ENCODE results near the gene GBE1. TPM values are rescaled to one million over a fixed set of nuclear protein-coding genes. Genes with fewer than 3 reads are reported as not detected.
A peak's percentile ranks its signal among the peaks of the same experiment; 100 is the strongest.

Gene GBE1
- total RNA-seq (2021) (9.2 to 11.9 TPM (median 11.5 TPM) in 3 replicates), Bru-seq, nascent RNA (percentile 50 among the genes with signal in this experiment)
- long read RNA-seq, experiment 1, transcript GBE1-201 (16 exons, 3,461 nt), result major isoform, 50 of 59 reads
- long read RNA-seq, experiment 1, partial matches to known transcripts, result 3 of 59 reads
- long read RNA-seq, experiment 1, other reads (novel, unspliced or antisense), result 6 of 59 reads
- long read RNA-seq, experiment 2, transcript GBE1-201 (16 exons, 3,461 nt), result major isoform, 16 of 26 reads
- long read RNA-seq, experiment 2, partial matches to known transcripts, result 6 of 26 reads
- long read RNA-seq, experiment 2, other reads (novel, unspliced or antisense), result 4 of 26 reads
- long read RNA-seq, experiment 3, transcript GBE1-201 (16 exons, 3,461 nt), result major isoform, 7 of 16 reads
- long read RNA-seq, experiment 3, partial matches to known transcripts, result 8 of 16 reads
- long read RNA-seq, experiment 3, other reads (novel, unspliced or antisense), result 1 of 16 reads

GRCh38 chr3:81760924-81761903 is at the start of gene GBE1:
TSS of gene GBE1 (minus strand) at chr3:81761645. CDS start at chr3:81761517, 128 bp downstream.
- Mint-ChIP-seq H3K4me1 (peaks cover 29% of the 10 kb centered on the region), H3K4me3 (peak within 1 kb of the TSS; percentile 88), H3K9me3 (peaks cover 16% of the 10 kb centered on the region), H3K27ac (peak within 1 kb of the TSS; percentile 97), H3K36me3 (peaks cover 14% of the 10 kb centered on the region), H3K27me3 (ENCODE audit: low read depth) (no peaks in the 10 kb centered on the region)
- DNase-seq (ENCODE audit: low spot score), result peak; percentile 86
- CTCF ChIA-PET, result no interaction called here
- ATAC-seq, result peak; percentile 90
- POLR2A ChIA-PET, result interaction anchor here (1.0 kb wide), 1 partner anchor 93 kb away, joined by 3 read pairs; no protein-coding TSS in a partner anchor
- TF ChIP-seq ELF4 (CRISPR knock-in tag; IDR thresholded peaks at IDR 0.05; ENCODE audit: low read depth) (no peak), OVOL2 (CRISPR knock-in tag; IDR thresholded peaks at IDR 0.05; ENCODE audit: borderline replicate concordance) (no peak; the same call in 1 of the 2 replicates), CREM (CRISPR knock-in tag; IDR thresholded peaks at IDR 0.05) (peak; percentile 61; the same call in 1 of the 2 replicates), NFATC4 (CRISPR knock-in tag; IDR thresholded peaks at IDR 0.05) (no peak; the same call in 1 of the 2 replicates), ESRRA (CRISPR knock-in tag; IDR thresholded peaks at IDR 0.05; ENCODE audit: borderline replicate concordance) (no peak), SOX15 (CRISPR knock-in tag; IDR thresholded peaks at IDR 0.05) (no peak), ZNF263 (CRISPR knock-in tag; IDR thresholded peaks at IDR 0.05; ENCODE audit: low read depth) (no peak), GRHL2 (CRISPR knock-in tag; IDR thresholded peaks at IDR 0.05; ENCODE audit: insufficient replicate concordance, severe bottlenecking) (no peak), GABPB1 (CRISPR knock-in tag; IDR thresholded peaks at IDR 0.05) (peak; percentile 67), HMGXB4 (CRISPR knock-in tag; IDR thresholded peaks at IDR 0.05) (0 out of 2 replicates have a peak, but pooled peaks have one; percentile 39), ZNF396 (CRISPR knock-in tag; IDR thresholded peaks at IDR 0.05; ENCODE audit: borderline replicate concordance) (no peak), IRF2 (CRISPR knock-in tag; IDR thresholded peaks at IDR 0.05; ENCODE audit: borderline replicate concordance, low read depth) (no peak), JUN (CRISPR knock-in tag; IDR thresholded peaks at IDR 0.05) (peak; percentile 56; the same call in 1 of the 2 replicates), ZNF423 (CRISPR knock-in tag; IDR thresholded peaks at IDR 0.05) (peak; percentile 15; the same call in 1 of the 2 replicates), JAZF1 (CRISPR knock-in tag; IDR thresholded peaks at IDR 0.05) (no peak), PRRX2 (CRISPR knock-in tag; IDR thresholded peaks at IDR 0.05) (0 out of 2 replicates have a peak, but pooled peaks have one; percentile 53), TP53 (CRISPR knock-in tag; IDR thresholded peaks at IDR 0.05) (no peak), NFE2L1 (CRISPR knock-in tag; IDR thresholded peaks at IDR 0.05) (no peak), ATF1 (CRISPR knock-in tag; IDR thresholded peaks at IDR 0.05) (no peak)
- TF ChIP-seq, protein P1, sequence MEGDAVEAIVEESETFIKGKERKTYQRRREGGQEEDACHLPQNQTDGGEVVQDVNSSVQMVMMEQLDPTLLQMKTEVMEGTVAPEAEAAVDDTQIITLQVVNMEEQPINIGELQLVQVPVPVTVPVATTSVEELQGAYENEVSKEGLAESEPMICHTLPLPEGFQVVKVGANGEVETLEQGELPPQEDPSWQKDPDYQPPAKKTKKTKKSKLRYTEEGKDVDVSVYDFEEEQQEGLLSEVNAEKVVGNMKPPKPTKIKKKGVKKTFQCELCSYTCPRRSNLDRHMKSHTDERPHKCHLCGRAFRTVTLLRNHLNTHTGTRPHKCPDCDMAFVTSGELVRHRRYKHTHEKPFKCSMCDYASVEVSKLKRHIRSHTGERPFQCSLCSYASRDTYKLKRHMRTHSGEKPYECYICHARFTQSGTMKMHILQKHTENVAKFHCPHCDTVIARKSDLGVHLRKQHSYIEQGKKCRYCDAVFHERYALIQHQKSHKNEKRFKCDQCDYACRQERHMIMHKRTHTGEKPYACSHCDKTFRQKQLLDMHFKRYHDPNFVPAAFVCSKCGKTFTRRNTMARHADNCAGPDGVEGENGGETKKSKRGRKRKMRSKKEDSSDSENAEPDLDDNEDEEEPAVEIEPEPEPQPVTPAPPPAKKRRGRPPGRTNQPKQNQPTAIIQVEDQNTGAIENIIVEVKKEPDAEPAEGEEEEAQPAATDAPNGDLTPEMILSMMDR (IDR thresholded peaks at IDR 0.05), result no peak
- TF ChIP-seq, protein P2, sequence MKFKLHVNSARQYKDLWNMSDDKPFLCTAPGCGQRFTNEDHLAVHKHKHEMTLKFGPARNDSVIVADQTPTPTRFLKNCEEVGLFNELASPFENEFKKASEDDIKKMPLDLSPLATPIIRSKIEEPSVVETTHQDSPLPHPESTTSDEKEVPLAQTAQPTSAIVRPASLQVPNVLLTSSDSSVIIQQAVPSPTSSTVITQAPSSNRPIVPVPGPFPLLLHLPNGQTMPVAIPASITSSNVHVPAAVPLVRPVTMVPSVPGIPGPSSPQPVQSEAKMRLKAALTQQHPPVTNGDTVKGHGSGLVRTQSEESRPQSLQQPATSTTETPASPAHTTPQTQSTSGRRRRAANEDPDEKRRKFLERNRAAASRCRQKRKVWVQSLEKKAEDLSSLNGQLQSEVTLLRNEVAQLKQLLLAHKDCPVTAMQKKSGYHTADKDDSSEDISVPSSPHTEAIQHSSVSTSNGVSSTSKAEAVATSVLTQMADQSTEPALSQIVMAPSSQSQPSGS (CRISPR knock-in tag; IDR thresholded peaks at IDR 0.05; ENCODE audit: borderline replicate concordance, low read depth), result no peak
- TF ChIP-seq, protein P3, sequence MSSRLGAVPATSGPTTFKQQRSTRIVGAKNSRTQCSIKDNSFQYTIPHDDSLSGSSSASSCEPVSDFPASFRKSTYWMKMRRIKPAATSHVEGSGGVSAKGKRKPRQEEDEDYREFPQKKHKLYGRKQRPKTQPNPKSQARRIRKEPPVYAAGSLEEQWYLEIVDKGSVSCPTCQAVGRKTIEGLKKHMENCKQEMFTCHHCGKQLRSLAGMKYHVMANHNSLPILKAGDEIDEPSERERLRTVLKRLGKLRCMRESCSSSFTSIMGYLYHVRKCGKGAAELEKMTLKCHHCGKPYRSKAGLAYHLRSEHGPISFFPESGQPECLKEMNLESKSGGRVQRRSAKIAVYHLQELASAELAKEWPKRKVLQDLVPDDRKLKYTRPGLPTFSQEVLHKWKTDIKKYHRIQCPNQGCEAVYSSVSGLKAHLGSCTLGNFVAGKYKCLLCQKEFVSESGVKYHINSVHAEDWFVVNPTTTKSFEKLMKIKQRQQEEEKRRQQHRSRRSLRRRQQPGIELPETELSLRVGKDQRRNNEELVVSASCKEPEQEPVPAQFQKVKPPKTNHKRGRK (CRISPR knock-in tag; IDR thresholded peaks at IDR 0.05; ENCODE audit: borderline replicate concordance), result no peak
- TF ChIP-seq, protein P4, sequence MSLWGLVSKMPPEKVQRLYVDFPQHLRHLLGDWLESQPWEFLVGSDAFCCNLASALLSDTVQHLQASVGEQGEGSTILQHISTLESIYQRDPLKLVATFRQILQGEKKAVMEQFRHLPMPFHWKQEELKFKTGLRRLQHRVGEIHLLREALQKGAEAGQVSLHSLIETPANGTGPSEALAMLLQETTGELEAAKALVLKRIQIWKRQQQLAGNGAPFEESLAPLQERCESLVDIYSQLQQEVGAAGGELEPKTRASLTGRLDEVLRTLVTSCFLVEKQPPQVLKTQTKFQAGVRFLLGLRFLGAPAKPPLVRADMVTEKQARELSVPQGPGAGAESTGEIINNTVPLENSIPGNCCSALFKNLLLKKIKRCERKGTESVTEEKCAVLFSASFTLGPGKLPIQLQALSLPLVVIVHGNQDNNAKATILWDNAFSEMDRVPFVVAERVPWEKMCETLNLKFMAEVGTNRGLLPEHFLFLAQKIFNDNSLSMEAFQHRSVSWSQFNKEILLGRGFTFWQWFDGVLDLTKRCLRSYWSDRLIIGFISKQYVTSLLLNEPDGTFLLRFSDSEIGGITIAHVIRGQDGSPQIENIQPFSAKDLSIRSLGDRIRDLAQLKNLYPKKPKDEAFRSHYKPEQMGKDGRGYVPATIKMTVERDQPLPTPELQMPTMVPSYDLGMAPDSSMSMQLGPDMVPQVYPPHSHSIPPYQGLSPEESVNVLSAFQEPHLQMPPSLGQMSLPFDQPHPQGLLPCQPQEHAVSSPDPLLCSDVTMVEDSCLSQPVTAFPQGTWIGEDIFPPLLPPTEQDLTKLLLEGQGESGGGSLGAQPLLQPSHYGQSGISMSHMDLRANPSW (CRISPR knock-in tag; conservative IDR thresholded peaks at IDR 0.05; ENCODE audit: low read depth), result no peak
- TF ChIP-seq, protein P5, sequence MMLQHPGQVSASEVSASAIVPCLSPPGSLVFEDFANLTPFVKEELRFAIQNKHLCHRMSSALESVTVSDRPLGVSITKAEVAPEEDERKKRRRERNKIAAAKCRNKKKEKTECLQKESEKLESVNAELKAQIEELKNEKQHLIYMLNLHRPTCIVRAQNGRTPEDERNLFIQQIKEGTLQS (CRISPR knock-in tag; conservative IDR thresholded peaks at IDR 0.05), result no peak
- TF ChIP-seq, protein P6, sequence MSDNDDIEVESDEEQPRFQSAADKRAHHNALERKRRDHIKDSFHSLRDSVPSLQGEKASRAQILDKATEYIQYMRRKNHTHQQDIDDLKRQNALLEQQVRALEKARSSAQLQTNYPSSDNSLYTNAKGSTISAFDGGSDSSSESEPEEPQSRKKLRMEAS (CRISPR knock-in tag; IDR thresholded peaks at IDR 0.05), result peak; percentile 61
